BJ (cell line): ENCODE data around the gene EXPH5. TPM values are rescaled to one million over a fixed set of nuclear protein-coding genes. Genes with fewer than 3 reads are reported as not detected.
"Not testable (repeated sequence)": the region's sequence is repeated elsewhere in the genome, so short reads cannot be mapped to it uniquely, and the experiment has no call there.

Source experiments
- CTCF ChIA-PET: fragments of 350-600 bp; formaldehyde crosslinking; extraction: SDS; loops from one replicate; lab custom pipeline; 2021; ENCODE audit warnings: antibody characterized with exemption, inconsistent platforms; lab: Yijun Ruan, JAX
- POLR2A ChIA-PET: fragments of 300-600 bp; sonication (Branson Sonifier 250); formaldehyde crosslinking; extraction: SDS; loops from one replicate; lab custom pipeline; 2021; ENCODE audit warnings: antibody characterized with exemption; lab: Charles Lee
- DNase-seq: peaks from one replicate; pipeline ENCODE4 v3.0.0-alpha.2; 2011; ENCODE audit warnings: low read depth
- H3K27me3 ChIP-seq: 2 replicates; pipeline ENCODE4 v1.6.0; 2011; ENCODE audit warnings: low read length; ENCODE audit not compliant: control insufficient read depth, insufficient read depth
- H3K36me3 ChIP-seq: 2 replicates; pipeline ENCODE4 v1.5.1; 2011; ENCODE audit warnings: low read length; ENCODE audit not compliant: control insufficient read depth, insufficient read depth
- H3K4me3 ChIP-seq: 2 replicates; pipeline ENCODE4 v1.5.1; 2011; ENCODE audit warnings: low read depth, mild to moderate bottlenecking, control low read depth, low read length
- polyA plus RNA-seq: library from polyadenylated mRNA; depleted of rRNA; stranded (reverse); fragments of >200 nt; gene quantifications from 2 replicates; pipeline ENCODE4 v1.2.3, GENCODE V29; 2011
- TF ChIP-seq, protein P1 (sequence below): IDR thresholded peaks from 2 replicates; pipeline ENCODE4 v1.5.1; 2011; ENCODE audit warnings: low read depth, mild to moderate bottlenecking, control low read depth, inconsistent platforms, low read length, moderate library complexity; ENCODE audit not compliant: insufficient read depth

Gene EXPH5
- polyA plus RNA-seq, 1 experiment: 0.38 TPM

DNA sequence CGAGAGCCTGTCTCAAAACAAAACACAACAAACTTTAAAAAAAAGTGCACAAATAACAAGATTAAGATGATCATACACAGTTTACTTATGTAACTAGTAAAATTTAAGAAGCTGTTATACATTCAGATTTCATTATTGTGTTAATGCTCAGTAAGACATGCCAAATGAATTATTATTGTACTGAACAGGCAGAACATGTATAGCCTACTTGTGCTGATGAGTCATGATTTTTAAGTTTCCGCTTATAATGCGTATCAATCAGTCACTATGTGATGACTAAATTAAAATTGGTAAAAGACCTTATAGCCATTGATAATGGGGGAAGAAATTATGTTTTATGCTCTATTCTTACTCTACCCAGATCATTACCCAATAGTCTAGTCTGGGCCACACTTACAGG is 20.5 kb upstream of the EXPH5 start:
- POLR2A ChIA-PET: no interaction called here
- DNase-seq: no peak
- CTCF ChIA-PET: no interaction called here

DNA sequence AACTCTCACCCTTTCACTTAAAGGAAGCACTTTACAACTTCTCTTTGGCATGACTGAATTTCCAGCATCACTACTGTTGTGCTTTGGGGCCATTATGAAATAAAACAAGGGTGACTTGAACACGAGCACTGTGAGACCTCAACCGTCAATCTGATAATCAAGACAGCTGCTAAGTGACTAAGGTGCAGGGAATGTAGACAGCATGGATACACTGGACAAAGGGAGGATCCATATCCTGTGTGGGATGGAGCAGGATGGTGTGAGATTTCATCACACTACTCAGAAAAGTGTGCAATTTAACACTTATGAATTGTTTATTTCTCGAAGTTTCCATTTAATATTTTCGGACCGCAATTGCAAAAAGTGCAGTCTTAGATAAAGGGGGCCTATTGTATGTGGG is 16.1 kb upstream of the EXPH5 start:
- TF ChIP-seq, protein P1, sequence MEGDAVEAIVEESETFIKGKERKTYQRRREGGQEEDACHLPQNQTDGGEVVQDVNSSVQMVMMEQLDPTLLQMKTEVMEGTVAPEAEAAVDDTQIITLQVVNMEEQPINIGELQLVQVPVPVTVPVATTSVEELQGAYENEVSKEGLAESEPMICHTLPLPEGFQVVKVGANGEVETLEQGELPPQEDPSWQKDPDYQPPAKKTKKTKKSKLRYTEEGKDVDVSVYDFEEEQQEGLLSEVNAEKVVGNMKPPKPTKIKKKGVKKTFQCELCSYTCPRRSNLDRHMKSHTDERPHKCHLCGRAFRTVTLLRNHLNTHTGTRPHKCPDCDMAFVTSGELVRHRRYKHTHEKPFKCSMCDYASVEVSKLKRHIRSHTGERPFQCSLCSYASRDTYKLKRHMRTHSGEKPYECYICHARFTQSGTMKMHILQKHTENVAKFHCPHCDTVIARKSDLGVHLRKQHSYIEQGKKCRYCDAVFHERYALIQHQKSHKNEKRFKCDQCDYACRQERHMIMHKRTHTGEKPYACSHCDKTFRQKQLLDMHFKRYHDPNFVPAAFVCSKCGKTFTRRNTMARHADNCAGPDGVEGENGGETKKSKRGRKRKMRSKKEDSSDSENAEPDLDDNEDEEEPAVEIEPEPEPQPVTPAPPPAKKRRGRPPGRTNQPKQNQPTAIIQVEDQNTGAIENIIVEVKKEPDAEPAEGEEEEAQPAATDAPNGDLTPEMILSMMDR: no peak
- Histone ChIP-seq H3K4me3 (no peak overlapping the region), H3K36me3 (no peaks in the 10 kb centered on the region), H3K27me3 (no peaks in the 10 kb centered on the region)
- DNase-seq: no peak
- ChIA-PET POLR2A (no interaction called here), CTCF (no interaction called here)

More for the DNA sequence above, 20.5 kb upstream of the EXPH5 start:
- TF ChIP-seq, protein P1: no peak
- Histone ChIP-seq H3K36me3 (no peaks in the 10 kb centered on the region), H3K4me3 (no peak overlapping the region), H3K27me3 (no peaks in the 10 kb centered on the region)

DNA sequence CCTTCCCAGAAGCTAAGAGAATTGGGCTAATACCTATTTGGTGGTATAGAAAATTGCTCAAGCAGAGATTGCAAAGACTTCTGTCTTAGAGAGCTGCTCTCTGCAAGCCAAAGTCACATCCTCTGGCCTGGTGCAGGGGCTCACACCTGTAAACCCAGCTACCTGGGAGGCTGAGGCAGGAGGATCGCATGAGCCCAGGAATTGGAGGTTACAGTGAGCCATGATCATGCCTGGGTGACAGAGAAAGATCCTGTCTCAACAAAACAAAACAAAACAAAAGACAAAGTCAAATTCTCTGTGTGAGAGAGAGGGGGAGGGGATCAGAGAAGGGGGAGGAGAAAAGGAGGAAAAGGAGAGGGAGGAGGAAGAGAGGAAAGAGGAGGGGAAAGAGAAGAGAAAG is 15.0 kb upstream of the EXPH5 start:
- POLR2A ChIA-PET: no interaction called here
- no peak overlapping the region for H3K4me3 ChIP-seq
- TF ChIP-seq, protein P1: no peak
- no peak for DNase-seq
- no peaks in the 10 kb centered on the region for H3K27me3 ChIP-seq
- CTCF ChIA-PET: interaction anchor here (0.7 kb wide), 1 partner anchor 12 kb away, joined by 3 read pairs; no protein-coding TSS in a partner anchor
- H3K36me3 ChIP-seq: no peaks in the 10 kb centered on the region

DNA sequence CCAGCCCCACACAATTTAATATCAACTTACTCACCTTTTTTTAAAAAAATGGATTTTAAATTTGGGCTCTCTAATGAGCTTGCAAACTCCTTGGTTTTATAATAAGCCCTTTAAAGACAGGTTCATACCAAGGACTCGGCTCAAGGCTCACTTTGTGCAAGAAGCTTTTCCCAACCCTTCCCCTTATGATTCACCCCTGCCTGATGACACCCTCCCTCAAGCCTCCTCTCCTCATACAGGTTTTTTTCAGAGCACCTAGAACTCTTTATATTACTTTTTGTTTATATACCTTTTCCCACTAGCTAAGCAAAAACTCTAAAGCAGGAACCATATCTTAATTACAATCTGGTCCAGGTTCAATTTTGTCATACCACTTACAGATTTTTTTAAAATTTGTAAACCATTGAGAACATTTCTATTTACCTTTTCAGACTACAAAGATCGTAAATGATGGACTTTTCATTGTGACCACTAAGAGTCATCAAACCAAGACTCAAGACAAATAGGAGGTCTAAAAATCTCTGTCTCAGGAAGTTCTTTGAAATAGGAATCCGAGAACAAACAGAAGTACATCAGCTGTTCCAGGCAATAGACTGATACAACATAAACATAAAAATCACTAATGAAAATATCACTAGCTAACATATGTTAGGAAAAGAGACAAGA is 13.1 kb upstream of the EXPH5 start:
- TF ChIP-seq, protein P1: no peak
- POLR2A ChIA-PET: interaction anchor here (0.6 kb wide), 2 partner anchors 10 to 26 kb away, joined by 3 to 4 read pairs; no protein-coding TSS in a partner anchor
- DNase-seq: no peak
- no peaks in the 10 kb centered on the region for H3K36me3 ChIP-seq
- no peak overlapping the region for H3K4me3 ChIP-seq
- H3K27me3 ChIP-seq: no peaks in the 10 kb centered on the region
- CTCF ChIA-PET: no interaction called here

DNA sequence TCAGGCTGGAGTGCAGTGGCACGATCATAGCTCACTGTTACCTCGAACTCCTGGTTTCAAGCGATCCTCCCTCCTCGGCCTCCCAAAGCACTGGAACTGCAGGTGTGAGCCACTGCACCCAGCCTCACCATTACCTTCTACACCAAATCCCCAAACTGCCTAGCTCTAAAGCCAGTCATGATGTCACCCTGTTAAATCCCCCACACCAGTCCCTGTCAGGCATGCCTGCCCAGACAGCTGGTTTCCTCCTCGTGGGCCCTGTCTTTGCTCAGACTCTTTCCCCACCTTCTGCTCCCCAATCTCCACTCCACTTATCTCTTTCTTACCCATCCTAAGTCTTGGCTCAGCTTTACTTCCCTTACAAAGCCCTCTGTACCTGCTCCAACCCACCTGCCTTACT is 12.5 kb upstream of the EXPH5 start:
- Histone ChIP-seq H3K36me3 (no peaks in the 10 kb centered on the region), H3K27me3 (no peaks in the 10 kb centered on the region), H3K4me3 (no peak overlapping the region)
- DNase-seq: no peak
- TF ChIP-seq, protein P1: no peak
- POLR2A ChIA-PET: interaction anchor here (0.6 kb wide), 2 partner anchors 10 to 26 kb away, joined by 3 to 4 read pairs; no protein-coding TSS in a partner anchor
- CTCF ChIA-PET: no interaction called here

DNA sequence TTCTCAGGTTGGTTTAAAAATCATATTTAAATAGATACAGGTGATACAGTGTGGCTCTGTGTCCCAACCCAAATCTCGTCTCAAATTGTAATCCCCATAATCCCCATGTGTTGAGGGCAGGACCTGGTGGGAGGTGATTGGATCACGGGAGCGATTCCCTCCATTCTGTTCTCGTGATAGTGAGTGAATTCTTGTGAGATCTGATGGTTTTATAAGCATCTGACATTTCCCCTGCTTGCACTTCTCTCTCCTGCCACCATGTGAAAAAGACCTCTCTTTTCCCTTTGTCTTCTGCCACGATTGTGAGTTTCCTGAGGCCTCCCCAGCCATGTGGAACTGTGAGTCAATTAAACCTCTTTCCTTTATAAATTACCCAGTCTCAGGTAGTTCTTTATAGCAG is 9.2 kb upstream of the EXPH5 start:
- CTCF ChIA-PET: interaction anchor here (0.6 to 1.0 kb wide), 2 partner anchors 27 to 46 kb away, joined by 3 to 4 read pairs; no protein-coding TSS in a partner anchor
- POLR2A ChIA-PET: not testable (repeated sequence)

More for the DNA sequence above, 9.2 kb upstream of the EXPH5 start:
- not testable (repeated sequence) for H3K27me3 ChIP-seq, DNase-seq, H3K4me3 ChIP-seq, H3K36me3 ChIP-seq
